ENCODE data around the gene MACROD2.

MACROD2 gene

DNA sequence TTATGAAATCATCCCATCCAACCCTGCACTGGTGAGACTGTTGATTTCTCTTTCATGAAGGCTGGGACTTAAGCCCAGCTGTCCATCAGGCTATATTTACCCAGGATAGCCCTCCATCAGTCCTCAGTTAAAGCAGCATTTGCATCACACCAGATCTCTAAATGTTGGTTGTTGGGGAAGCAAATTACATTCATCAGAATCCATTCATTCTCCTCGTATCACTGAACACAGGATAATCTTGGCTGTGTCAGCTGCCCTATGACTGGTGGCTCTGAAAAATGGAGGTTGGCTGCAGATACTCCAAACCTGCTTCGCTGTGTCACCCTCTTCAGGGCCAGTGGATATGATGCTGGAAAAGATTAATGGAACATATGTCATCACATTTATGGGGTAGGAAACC, 1859.6 kb downstream of the MACROD2 start:
- TF ChIP-seq CTCF (IDR thresholded peaks at IDR 0.05; ENCODE audit: extremely low read depth, missing control alignments): no peak
- DNase-seq (ENCODE audit: low spot score): no peak

DNA sequence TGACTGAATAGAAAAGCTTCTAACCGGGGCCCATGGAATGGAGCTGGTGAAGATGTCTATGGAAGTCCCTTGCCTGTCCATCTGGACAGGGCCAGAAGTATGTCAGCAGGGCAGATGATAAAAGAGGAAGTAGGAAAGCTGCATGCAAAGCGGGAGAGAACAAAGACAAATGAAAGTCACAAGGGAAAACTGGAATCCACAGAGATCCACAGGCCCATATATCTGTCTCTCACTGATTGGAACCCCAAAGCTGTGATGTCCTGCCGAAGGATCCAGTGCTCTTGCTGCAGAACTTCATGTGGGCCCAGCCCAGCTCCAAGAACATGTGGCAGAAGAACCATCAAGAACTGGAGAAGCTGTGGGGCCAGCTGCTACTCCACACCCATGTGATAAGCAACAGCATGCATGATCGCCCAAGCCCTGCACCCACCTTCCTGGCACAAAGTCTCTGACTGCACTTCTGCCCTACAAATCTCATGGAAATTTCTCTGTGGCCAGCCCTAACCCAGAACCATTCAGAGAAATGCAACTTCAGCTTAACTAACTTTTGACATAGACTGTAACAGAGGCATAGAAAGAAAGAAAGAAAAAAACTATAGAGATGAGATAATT, 1862.0 kb downstream of the MACROD2 start:
- no peak for DNase-seq (ENCODE audit: low spot score)
- TF ChIP-seq CTCF (IDR thresholded peaks at IDR 0.05; ENCODE audit: extremely low read depth, missing control alignments): no peak

DNA sequence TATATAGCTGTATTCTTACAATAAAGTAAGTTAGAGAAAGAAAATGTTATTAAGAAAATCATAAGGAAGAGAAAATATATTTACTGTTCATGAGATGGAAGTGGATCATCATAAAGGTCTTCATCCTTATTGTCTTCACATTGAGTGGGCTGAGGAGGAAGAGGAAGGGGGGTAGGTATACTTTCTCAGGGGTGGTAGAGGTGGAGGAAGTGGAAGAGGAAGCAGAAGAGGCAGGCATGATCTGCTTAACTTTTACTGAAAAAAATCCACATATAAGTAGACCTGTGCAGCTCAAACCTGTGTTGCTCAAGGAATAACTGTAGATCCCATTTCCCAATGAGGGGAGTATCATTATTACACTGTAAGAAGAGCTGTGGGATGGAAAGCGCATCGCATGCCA, 1863.7 kb downstream of the MACROD2 start:
- no peak for TF ChIP-seq CTCF (IDR thresholded peaks at IDR 0.05; ENCODE audit: extremely low read depth, missing control alignments)
- DNase-seq (ENCODE audit: low spot score): no peak

DNA sequence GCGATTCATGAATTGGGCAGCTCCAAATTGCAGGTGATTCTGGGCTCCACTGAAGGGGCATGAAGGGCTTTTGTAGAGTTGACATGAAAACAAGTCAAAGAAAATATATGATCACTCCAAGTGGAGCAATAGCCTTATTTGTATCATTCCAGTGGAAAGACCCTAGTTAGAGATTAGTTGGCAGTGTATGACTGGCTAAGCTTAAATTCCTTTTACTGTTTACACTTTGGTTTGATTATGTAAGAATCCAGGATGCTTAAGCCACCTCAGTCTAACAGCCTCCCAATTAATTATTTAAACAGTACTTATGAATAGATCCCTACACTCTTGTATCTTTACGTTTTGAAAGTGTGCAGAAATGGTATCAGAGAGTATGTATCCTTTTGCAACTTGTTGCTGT, 1865.5 kb downstream of the MACROD2 start:
- no peak for TF ChIP-seq CTCF (IDR thresholded peaks at IDR 0.05; ENCODE audit: extremely low read depth, missing control alignments)

GRCh38 chr20:15862178-15862577, 1866.9 kb downstream of the MACROD2 start:
- DNase-seq (ENCODE audit: low spot score): no peak

More for the DNA sequence above, 1865.5 kb downstream of the MACROD2 start:
- DNase-seq (ENCODE audit: low spot score): no peak

DNA sequence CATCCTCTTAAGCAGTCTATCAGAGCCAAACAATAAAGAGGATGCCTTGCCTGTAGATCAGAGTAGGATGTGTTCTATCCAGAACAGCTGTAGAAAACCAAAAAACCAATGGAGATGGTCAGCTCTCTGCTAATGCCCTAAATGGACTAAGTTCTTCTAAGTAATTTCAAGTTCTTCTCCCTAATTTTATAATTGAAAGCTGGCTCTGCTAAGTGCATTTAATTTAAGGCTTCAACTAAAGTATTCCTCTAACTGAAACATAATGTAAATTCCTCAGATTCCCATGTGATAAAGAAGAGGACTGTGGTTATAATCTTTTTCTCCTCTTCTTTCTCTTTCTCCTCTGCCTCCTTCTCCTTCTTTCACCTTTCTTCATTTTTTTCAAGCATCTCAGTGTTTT, 1868.4 kb downstream of the MACROD2 start:
- TF ChIP-seq CTCF (IDR thresholded peaks at IDR 0.05; ENCODE audit: extremely low read depth, missing control alignments): no peak
- no peak for DNase-seq (ENCODE audit: low spot score)

More at GRCh38 chr20:15862178-15862577, 1866.9 kb downstream of the MACROD2 start:
- TF ChIP-seq CTCF (IDR thresholded peaks at IDR 0.05; ENCODE audit: extremely low read depth, missing control alignments): no peak

DNA sequence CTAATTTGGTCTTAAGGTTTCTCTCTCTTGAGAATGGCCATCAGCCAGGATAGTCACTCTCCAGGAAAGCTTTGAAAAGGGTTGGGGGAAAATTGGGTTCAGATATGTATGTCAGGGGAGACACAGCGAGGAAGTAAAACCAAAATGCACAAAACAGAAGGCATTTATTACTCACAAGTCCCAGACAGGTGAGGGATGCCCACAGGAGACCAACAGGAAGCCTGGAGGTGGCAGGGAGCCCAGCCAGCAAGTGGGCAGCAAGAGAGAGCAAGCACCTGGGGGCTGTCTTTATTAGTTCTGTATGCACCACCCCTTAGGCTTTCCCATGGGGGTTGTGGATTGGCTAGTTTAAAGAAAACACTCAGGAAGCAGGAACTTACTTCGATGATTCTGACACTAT, 1870.2 kb downstream of the MACROD2 start:
- TF ChIP-seq CTCF (IDR thresholded peaks at IDR 0.05; ENCODE audit: extremely low read depth, missing control alignments): no peak
- DNase-seq (ENCODE audit: low spot score): no peak
